GM21529 (cell line): Measurements from ENCODE around the gene EIF3B.
"Not testable (repeated sequence)": the region's sequence is repeated elsewhere in the genome, so short reads cannot be mapped to it uniquely, and the experiment has no call there.

Experiments
- ATAC-seq: cut with Tn5 transposase; IDR thresholded peaks from one replicate; pipeline ENCODE4 v1.9.1; 2021; ENCODE audit not compliant: unreplicated experiment

EIF3B gene

GRCh38 chr7:2376351-2377154 lies 21.9 kb downstream of the EIF3B start:
- no peak for ATAC-seq

- ATAC-seq = not testable (repeated sequence)
These were observed 22.9 kb downstream of the EIF3B start for GRCh38 chr7:2377492-2377891.

DNA sequence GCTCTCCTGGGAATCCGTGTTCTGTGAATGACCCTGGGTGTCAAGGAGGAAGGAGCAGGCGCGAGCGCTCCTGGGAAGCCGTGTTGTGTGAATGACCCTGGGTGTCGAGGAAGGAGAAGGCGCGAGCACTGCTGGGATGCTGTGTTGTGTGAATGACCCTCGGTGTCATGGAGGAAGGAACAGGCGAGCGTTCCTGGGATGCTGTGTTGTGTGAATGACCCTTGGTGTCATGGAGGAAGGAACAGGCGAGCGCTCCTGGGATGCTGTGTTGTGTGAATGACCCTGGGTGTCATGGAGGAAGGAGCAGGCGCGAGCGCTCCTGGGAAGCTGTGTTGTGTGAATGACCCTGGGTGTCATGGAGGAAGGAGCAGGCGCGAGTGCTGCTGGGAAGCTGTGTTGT lies 23.5 kb downstream of the EIF3B start:
- ATAC-seq = not testable (repeated sequence)

DNA sequence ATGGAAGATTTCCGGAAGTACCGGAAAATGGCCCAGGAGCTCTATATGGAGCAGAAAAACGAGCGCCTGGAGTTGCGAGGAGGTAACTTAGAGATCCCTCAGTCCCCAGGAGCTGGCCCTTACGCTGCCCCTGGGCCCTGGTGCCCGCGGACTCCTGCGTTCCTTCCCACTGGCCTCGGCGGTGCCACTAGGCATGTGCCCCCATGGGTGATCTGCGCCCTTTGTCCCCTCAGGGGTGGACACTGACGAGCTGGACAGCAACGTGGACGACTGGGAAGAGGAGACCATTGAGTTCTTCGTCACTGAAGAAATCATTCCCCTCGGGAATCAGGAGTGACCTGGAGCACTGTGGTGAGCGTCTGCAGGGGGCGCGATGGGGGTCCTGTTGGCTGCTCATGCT lies 24.5 kb downstream of the EIF3B start:
- no peak for ATAC-seq

DNA sequence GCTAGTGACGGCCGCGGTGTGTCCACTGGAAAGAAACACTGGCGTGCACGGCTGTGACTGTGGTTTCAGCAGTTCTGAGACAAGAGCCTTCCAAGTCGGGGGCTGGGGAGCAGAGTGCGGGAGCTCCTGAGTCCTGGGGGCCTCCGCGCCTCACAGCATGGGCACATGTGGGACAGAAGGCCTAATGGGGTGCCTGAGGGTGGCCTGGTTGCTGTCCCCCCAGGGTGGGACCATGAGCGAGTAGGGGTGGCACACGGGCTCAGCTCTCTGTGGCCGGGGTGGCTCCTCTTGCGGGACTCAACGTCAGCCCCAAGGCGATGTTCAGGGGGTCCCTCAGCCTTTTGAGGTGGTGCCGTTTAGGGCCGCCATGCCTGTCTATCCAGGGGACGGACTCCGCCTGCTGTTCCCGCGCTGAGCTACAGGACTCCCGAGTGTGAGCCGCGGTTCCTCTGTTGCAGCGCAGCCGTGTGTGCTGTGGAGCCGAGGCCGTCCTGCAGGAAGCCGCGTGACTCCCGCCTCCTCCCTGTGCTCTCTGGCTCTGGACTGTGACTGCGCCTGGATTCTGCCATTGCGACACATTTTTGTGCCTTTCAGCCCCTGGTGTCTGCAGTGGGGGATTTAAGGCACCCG lies 25.3 kb downstream of the EIF3B start:
- ATAC-seq = no peak

DNA sequence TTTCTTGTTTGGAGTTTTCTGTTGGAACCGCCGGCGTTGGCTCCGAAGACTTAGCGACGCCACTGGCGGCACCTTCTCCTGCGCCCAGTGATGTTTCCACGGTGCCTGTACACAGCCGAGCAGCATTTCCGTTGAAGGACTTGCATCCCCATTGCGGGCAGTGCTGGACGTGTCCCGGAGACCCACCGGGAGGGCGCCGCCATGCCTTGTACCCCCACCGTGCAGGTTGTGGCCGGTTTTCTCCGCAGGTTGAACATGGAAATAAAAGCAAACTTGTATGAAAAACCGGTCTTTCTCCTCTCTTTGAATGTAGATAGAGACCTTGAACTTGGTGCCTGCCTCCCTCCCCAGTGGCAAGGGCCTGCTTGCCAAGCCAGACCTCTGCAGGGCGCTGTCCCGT lies 25.8 kb downstream of the EIF3B start:
- no peak for ATAC-seq

DNA sequence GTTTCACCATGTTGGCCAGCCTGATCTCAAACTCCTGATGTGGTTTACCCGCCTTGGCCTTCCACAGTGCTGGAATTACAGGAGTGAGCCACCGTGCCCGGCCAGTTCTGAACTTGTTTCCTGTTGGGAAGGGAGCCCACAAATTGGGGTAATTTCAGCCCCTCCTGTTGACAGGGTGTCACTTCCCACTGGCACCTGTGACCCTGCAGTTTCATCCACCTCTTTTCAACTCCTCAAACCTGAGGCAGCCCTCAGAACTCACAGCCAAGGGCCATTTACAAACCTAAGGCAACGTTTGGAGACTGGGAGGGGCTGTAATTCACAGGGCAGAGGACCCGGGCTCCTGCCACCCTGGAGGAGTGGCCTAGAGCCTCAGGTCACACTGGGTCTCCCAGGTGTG lies 26.6 kb downstream of the EIF3B start:
- no peak for ATAC-seq

DNA sequence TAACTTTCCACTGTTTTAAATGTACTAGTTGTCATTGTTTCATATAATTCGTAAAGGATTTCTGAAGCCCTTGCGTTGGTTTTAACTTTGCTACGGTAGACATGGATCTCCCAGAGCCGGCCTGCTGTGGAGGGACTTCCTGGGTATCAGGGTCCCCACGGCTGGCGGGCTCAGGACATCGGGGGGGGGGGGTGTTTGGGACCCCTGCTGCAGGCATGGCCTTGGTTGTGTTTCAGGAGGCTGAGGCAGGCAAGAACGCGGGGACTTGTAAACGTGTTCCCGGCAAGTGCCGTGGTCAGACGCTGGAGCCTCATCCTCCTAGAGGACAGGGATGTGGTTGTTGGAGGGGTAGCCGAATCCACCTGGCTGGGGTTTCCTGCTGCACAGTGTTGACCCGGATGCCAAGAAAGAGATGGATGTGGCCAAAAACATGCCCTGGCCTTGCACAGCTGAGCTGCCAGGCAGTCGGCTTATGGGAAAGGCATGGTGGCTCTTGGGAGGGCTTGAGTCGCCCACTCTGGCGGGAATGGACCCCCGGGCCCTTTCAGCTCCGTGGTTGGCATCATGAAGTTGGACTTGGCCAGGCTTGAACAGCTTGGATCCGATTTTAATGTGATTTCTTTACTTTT lies 27.4 kb downstream of the EIF3B start:
- no peak for ATAC-seq

DNA sequence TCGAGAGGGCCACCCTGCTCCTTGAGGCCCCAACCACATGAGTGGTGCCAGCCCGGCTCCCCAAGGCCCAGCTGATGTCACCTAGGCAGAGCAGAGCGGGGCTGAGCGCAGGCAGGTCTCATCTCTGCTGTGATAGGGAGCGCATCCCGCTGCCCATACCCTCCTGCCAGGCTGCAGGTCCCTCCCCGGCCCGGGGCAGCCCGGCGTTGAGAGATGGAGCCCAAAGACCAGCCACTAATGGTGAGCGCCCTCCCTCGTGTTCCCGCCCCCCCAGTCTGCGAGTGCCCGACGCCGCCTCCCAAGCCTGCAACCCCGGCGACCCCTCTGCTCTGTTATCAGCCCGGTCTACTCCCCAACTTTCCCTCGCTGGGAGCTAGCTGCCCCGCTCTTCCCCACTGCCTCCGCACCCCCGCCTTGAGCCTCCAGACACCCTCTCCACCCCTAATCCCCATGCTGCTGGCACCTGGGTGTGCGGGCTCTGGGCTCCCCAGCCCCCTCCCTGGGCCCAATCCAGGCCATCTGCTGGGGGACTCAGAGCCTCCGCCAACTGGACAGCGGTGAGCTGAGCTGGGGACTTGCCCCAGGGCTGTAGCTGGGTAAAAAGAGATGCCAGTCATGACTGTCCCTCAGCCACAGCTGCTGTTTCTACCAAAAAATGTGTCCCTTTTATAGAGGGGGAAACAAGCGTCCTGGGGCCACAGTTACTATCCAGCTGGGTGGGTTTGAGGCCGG lies 29.1 kb downstream of the EIF3B start:
- no peak for ATAC-seq

- no peak for ATAC-seq
These were observed 30.0 kb downstream of the EIF3B start for GRCh38 chr7:2384354-2385243.

- ATAC-seq = not testable (repeated sequence)
These were observed 31.5 kb downstream of the EIF3B start for GRCh38 chr7:2386122-2386521.

DNA sequence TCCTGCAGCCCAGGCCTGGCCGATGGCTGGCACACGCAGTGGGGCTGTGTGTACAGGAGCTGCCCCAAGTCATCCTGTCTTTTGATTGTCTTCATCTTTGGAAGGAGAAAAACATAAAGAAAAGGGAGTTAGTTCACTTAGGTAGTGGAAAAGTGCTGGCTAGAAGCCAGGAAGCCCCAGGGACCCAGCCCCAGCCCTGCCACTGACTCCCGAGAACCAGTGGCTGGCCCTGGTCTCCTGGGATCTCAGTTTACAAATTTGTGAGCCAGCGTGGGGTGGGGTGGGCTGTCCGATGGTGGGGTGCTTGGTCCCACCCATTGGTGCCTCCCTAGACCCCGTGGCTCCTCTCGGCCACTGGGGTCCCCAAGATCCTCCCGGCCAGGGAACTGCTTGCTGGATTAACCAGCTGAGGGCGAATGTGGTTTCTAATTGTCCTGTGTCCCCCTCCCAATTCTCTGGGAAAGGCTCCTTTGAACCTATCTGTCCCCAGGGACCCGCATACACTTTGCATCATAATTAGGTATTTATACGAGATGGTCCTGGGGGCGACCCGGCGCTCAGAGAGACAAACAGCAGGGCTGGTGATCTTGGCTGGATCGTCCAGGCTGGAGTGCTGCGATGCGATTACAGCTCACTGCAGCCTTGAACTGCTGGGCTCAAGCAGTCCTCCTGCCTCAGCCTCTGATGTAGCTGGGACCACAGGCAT lies 32.5 kb downstream of the EIF3B start:
- ATAC-seq = no peak

GRCh38 chr7:2387897-2388636 lies 33.4 kb downstream of the EIF3B start:
- ATAC-seq = no peak

DNA sequence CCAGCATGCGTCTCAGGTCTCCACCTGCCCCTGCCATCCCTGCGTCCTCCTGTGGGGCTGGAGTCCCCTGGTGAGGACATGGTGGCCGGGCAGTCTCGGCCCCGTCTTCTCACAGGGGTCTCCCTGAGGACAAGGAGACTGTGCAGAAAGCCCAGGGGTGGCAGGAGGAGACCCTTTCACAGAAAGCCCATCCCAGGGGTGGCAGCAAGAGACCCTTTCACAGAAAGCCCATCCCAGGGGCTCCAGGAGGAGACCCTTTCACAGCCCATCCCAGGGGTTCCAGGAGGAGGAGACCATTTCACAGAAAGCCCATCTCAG lies 34.0 kb downstream of the EIF3B start:
- no peak for ATAC-seq

DNA sequence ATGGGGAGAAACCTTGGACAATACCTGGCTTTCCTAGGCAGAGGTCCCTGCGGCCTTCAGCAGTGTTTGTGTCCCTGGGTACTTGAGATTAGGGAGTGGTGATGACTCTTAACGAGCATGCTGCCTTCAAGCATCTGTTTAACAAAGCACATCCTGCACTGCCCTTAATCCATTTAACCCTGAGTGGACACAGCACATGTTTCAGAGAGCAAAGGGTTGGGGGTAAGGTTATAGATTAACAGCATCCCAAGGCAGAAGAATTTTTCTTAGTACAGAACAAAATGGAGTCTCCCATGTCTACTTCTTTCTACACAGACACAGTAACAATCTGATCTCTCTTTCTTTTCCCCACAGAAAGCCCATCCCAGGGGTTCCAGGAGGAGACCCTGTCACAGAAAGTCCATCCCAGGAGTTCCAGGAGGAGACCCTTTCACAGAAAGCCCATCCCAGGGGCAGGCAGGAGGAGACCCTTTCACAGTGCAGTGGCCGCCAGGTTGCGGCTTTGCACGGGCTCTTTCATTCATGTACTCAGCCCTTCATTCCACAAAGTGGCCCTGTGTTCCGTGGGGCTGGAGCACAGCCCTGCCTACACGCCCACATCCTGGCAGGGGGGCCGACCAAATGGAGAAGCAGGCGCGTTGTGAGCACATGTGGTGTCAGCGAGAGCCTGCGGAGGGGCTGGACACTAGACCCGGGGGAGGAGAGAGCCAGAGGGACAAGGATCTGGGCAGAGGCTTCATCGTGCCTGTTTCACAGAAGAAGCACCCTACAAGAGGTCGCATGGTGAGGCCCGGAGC lies 35.6 kb downstream of the EIF3B start:
- ATAC-seq = not testable (repeated sequence)

DNA sequence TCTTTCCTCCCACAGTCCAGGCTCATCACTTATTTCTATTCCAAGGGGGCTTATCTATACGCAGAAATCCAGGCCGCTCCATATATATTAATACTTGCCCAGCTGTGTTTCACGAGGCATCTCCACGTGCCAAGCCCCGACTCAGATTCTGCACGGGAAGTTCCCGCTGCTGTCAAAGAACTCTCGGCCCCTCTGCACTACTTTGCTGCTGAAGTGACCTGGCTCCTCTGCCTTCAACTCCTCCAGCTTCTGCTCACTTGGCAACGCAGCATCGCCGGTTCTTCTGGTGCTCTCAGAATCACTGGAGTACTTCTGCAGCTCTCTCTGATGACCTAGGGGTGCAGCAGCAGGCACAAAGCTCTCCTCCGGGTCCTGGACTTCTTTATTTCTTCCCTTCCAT lies 39.1 kb downstream of the EIF3B start:
- ATAC-seq = no peak

DNA sequence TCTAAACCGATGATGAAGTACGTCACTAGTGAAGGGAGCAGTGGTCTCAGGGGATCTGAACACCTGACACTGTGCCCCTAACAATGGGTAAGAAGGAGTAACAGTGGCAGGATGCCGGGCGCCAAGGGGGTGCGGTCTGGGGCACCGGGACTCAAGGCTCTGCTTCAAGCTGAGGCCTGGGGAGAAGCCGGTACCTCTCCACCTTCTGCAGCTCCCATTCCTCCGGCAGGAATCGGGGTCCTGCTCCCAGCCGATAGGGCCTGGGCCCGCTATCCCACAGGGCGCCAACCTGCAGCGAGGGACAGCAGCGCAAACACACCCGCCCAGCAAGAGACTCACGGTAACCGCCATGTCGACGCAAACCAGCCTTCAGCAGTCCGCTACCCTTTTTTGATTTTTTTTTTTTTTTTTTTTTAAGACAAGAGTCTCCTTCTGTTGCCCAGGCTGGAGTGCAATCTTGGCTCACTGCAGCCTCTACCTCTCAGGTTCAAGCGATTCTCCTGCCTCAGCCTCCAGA lies 40.0 kb downstream of the EIF3B start:
- ATAC-seq = no peak

GRCh38 chr7:2398506-2398905 lies 43.9 kb downstream of the EIF3B start:
- no peak for ATAC-seq
